Sigmoid colon (tissue), 7 donors: ENCODE data around the gene KDM1A. TPM values are rescaled to one million over a fixed set of nuclear protein-coding genes. Genes with fewer than 3 reads are reported as not detected.

Experiments
- DNase-seq: peaks from one replicate; pipeline ENCODE4 v3.0.0-alpha.2; 2019
- H3K27ac ChIP-seq, 4 donors: fragments of 200-600 bp; sonication (generic); one replicate each; pipeline ENCODE4 v1.5.1; 2016 to 2019; ENCODE audit warnings: mild to moderate bottlenecking in 1 of 4
- H3K27me3 ChIP-seq, 3 donors: fragments of 200-600 bp; sonication (generic); one replicate each; pipeline ENCODE4 v1.5.1; 2019; ENCODE audit warnings: mild to moderate bottlenecking in 1 of 3
- H3K36me3 ChIP-seq, 4 donors: fragments of 200-600 bp; sonication (generic); one replicate each; pipeline ENCODE4 v1.5.1; 2016 to 2019
- H3K4me1 ChIP-seq, 4 donors: fragments of 200-600 bp; sonication (generic); one replicate each; pipeline ENCODE4 v1.5.1; 2017 to 2019
- H3K4me3 ChIP-seq, 4 donors: fragments of 200-600 bp; sonication (generic); one replicate each; pipeline ENCODE4 v1.5.1; 2017 to 2019; ENCODE audit warnings: mild to moderate bottlenecking in 2 of 4, moderate library complexity in 1 of 4
- H3K9me3 ChIP-seq, 4 donors: fragments of 200-600 bp in 3 of 4; sonication (generic) in 3 of 4; one replicate each; pipeline versions ENCODE4 v1.5.1 to v1.6.1; 2013 to 2019
- EP300 ChIP-seq, 4 donors: sonication (generic); formaldehyde crosslinking; IDR thresholded peaks; one replicate each; pipeline ENCODE4 v1.6.1; 2017; ENCODE audit warnings: antibody characterized with exemption in 4 of 4
- POLR2A ChIP-seq, 2 donors: fragments of 450-650 bp; IDR thresholded peaks; one replicate each; pipeline ENCODE4 v1.6.1; 2016; ENCODE audit warnings: antibody characterized with exemption in 2 of 2, mild to moderate bottlenecking in 2 of 2, moderate library complexity in 2 of 2
- POLR2AphosphoS5 ChIP-seq, 4 donors: sonication (generic); formaldehyde crosslinking; IDR thresholded peaks; one replicate each; pipeline ENCODE4 v1.6.1; 2017; ENCODE audit warnings: antibody characterized with exemption in 4 of 4
- WGBS, 2 donors: extraction: QIAGEN DNeasy Blood & Tissue Kit; methylation state at CpG; one replicate each; pipeline ENCODE4 v1.1.7; 2013; 5-methylcytosine and 5-hydroxymethylcytosine counted together
- intact Hi-C: fragments of 100-400 bp; cut with DNase I; formaldehyde crosslinking; loops from one replicate; pipeline ENCODE4 v1.15.1; 2023
- polyA plus RNA-seq, 3 donors: library from polyadenylated mRNA; stranded (reverse); fragments of 200-250 nt; gene quantifications; one replicate each; pipeline ENCODE4 v1.2.3, GENCODE V29; 2013
- total RNA-seq, 4 donors: library from RNA; depleted of rRNA; stranded (reverse); fragments of >200 nt; gene quantifications; one replicate each; pipeline ENCODE4 v1.1.0, GENCODE V29; 2016
- TF ChIP-seq, protein P1 (sequence below), 4 experiments: fragments of 450-650 bp in 3 of 4; fragments of 200-600 bp in 1 of 4; IDR thresholded peaks; one replicate each; pipeline ENCODE4 v1.5.1; 2016 to 2019; ENCODE audit warnings: antibody characterized with exemption in 4 of 4, mild to moderate bottlenecking in 3 of 4, moderate library complexity in 2 of 4
- donor health status: healthy with polysubstance abuse.
- donor health status: Bipolar disorder and iron deficiency.
- donor health status: healthy.

Gene KDM1A
- total and polyA plus RNA-seq, 7 donors, result 24.0 to 58.6 (median 46.0) TPM

GRCh38 chr1:23100074-23100748 is 80.9 kb downstream of the KDM1A start:
- Histone ChIP-seq H3K36me3 (no peaks in the 10 kb centered on the region), H3K27ac (peak overlapping the region; percentile 27 to 61 (median 48)), H3K4me3 (no peak overlapping the region), H3K4me1 (peaks cover 0 to 48% (median 42%) of the 10 kb centered on the region in 4 donors), H3K27me3 (no peaks in the 10 kb centered on the region), H3K9me3 (no peaks in the 10 kb centered on the region)
- intact Hi-C loops, result no loop called here
- peak in 2 of 4 donors; percentile 7 to 51 for TF ChIP-seq POLR2AphosphoS5 (IDR thresholded peaks at IDR 0.05)
- TF ChIP-seq, protein P1, sequence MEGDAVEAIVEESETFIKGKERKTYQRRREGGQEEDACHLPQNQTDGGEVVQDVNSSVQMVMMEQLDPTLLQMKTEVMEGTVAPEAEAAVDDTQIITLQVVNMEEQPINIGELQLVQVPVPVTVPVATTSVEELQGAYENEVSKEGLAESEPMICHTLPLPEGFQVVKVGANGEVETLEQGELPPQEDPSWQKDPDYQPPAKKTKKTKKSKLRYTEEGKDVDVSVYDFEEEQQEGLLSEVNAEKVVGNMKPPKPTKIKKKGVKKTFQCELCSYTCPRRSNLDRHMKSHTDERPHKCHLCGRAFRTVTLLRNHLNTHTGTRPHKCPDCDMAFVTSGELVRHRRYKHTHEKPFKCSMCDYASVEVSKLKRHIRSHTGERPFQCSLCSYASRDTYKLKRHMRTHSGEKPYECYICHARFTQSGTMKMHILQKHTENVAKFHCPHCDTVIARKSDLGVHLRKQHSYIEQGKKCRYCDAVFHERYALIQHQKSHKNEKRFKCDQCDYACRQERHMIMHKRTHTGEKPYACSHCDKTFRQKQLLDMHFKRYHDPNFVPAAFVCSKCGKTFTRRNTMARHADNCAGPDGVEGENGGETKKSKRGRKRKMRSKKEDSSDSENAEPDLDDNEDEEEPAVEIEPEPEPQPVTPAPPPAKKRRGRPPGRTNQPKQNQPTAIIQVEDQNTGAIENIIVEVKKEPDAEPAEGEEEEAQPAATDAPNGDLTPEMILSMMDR (IDR thresholded peaks at IDR 0.05), result no peak
- TF ChIP-seq POLR2A (IDR thresholded peaks at IDR 0.05), result no peak
- WGBS, 2 donors, result 64 to 76% methylated on average over 3 of the region's 3 CpGs
- peak; percentile 76 for DNase-seq

DNA sequence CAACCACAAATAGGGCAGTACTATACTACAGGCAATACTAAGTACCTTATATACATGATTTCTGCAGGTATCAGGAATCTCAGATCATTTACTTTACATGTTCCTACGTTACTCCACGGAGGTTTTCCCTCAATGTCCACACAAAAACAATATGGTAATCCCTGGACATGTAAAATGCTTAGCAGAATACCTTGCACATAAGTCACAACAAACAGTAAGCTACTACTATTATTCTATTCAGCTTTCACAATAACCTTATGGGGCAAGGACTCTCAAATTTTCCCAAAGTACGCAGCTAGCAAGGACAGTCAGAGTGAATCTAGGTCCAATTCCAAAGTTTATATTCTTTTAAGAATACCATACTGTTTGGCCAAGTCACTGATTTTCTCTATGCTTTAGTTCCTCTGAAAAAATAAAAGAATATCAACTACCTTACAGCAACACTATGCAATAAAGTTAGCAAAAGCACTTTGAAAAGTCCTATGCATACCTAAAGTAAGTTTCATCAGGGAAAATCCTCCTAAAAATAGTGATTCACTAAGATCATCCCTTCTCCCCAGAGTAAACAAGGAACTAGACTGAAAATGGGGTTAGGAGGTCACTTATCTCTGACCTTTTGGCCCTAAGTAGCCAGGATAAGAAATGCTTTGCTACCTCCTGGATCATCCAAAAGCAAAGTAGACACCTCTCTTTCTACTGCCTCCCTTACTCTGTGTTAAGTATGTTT is 82.0 kb downstream of the KDM1A start:
- WGBS, 2 donors, result 90 to 91% methylated on average over 3 of the region's 3 CpGs
- no peaks in the 10 kb centered on the region for H3K27me3 ChIP-seq

DNA sequence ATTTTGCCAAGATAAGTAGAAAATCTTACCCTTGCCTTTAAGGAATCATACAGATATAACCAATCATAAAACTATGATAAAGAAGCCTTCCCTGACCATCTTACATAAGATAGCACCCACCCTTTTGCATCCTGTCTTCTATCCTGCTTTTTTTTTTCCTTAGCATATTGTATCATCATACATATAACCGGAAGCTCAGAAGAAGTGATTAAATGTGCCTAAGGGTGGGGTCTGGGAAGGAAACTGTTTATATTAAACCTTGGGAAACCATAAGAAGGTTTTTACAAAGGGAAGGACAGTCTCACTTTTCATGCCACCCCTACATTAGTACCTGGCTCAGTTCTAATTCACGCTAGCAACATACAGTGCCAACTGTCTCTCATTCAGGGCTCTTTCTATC is 82.6 kb downstream of the KDM1A start:
- no peaks in the 10 kb centered on the region for H3K27me3 ChIP-seq
- DNase-seq, result no peak
- H3K27ac ChIP-seq, result peak overlapping the region in 3 of 4 donors; percentile 38 to 61 (median 54)
- TF ChIP-seq, protein P1 (IDR thresholded peaks at IDR 0.05), result no peak
- no peak for TF ChIP-seq POLR2AphosphoS5 (IDR thresholded peaks at IDR 0.05)
- no peak for TF ChIP-seq POLR2A (IDR thresholded peaks at IDR 0.05)
- TF ChIP-seq EP300 (IDR thresholded peaks at IDR 0.05), result no peak
- H3K36me3 ChIP-seq, result peaks cover 0 to 7% (median 0%) of the 10 kb centered on the region in 4 donors
- intact Hi-C loops, result no loop called here
- WGBS, 2 donors, result 43 to 70% methylated on average over 2 of the region's 2 CpGs
- H3K4me3 ChIP-seq, result no peak overlapping the region
- H3K9me3 ChIP-seq, result no peaks in the 10 kb centered on the region
- H3K4me1 ChIP-seq, result peaks cover 0 to 48% (median 42%) of the 10 kb centered on the region in 4 donors

More for the DNA sequence above, 82.0 kb downstream of the KDM1A start:
- no peak overlapping the region for H3K4me3 ChIP-seq
- peaks cover 0 to 2% (median 0%) of the 10 kb centered on the region in 4 donors for H3K36me3 ChIP-seq
- intact Hi-C loops, result no loop called here
- peak overlapping the region in 3 of 4 donors; percentile 38 to 61 (median 59) for H3K27ac ChIP-seq
- TF ChIP-seq POLR2AphosphoS5 (IDR thresholded peaks at IDR 0.05) (no peak), EP300 (IDR thresholded peaks at IDR 0.05) (no peak), POLR2A (IDR thresholded peaks at IDR 0.05) (no peak)
- TF ChIP-seq, protein P1 (IDR thresholded peaks at IDR 0.05), result no peak
- peaks cover 0 to 48% (median 42%) of the 10 kb centered on the region in 4 donors for H3K4me1 ChIP-seq
- no peak for DNase-seq
- H3K9me3 ChIP-seq, result no peaks in the 10 kb centered on the region

GRCh38 chr1:23102289-23102688 is 83.0 kb downstream of the KDM1A start:
- Histone ChIP-seq H3K27me3 (no peaks in the 10 kb centered on the region), H3K36me3 (peaks cover 0 to 8% (median 0%) of the 10 kb centered on the region in 4 donors), H3K4me1 (peaks cover 0 to 48% (median 42%) of the 10 kb centered on the region in 4 donors), H3K4me3 (no peak overlapping the region), H3K27ac (peak overlapping the region; percentile 5 to 61 (median 46)), H3K9me3 (no peaks in the 10 kb centered on the region)
- intact Hi-C loops, result no loop called here
- DNase-seq, result no peak
- TF ChIP-seq EP300 (IDR thresholded peaks at IDR 0.05), result no peak
- TF ChIP-seq, protein P1 (IDR thresholded peaks at IDR 0.05), result no peak
- 9 to 36% methylated on average over 1 of the region's 1 CpG for WGBS, 2 donors
